ENCODE results near the gene CYBA.

The CYBA gene

DNA sequence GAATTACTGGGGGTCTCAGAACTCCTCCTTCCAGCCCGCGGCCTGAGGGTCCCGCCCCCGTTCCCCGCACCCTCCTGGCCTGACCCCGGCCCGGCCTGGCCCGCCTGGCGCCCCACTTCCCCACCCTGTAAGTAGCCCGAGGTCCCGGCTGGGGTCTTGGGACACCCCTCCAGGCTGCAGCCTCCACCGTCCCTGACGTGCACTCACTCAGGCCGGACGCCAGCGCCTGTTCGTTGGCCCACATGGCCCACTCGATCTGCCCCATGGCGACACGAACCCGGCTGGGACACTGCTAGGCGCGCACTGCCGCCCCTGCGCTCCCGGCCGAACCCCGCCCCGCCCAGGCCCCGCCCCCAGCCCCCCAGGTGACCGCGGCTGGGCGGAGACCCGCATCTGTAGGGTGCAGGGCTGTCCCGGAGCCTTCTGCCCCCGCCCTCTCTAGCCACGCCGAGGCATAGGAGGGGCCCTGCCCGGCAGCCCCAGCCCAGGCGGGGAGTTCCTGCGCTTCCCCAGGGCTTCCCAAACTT lies at the start of gene CYBA:
CYBA (minus strand) TSS at position 305 of the 527 bp plus-strand sequence; CDS start at position 265, 40 bp downstream.
- DNase-seq = peak; percentile 87

GRCh38 chr16:88700322-88700635 lies 49.4 kb upstream of the CYBA start:
- no peak for DNase-seq

GRCh38 chr16:88699180-88699579 lies 48.3 kb upstream of the CYBA start:
- DNase-seq = no peak

DNA sequence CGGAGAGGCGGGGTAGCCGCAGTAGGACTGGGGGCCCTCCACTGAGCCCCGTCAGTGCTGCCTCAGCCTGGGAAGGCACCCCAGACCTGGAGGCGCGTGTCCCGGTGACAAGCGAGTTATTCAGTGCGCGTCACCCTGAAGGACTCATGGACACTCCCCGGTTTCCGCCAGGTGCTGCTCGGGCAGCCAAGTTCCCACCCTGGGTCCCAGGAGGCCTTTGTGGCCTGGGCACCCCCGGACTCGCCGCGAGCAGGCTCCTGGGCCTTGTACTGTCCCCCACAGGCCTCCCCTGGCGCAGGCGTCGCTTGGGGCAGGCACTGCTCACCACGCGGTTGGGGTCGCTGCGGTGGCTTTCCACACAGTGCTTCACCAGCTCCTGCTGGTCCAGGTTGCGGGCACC lies 47.8 kb upstream of the CYBA start:
- DNase-seq = no peak

DNA sequence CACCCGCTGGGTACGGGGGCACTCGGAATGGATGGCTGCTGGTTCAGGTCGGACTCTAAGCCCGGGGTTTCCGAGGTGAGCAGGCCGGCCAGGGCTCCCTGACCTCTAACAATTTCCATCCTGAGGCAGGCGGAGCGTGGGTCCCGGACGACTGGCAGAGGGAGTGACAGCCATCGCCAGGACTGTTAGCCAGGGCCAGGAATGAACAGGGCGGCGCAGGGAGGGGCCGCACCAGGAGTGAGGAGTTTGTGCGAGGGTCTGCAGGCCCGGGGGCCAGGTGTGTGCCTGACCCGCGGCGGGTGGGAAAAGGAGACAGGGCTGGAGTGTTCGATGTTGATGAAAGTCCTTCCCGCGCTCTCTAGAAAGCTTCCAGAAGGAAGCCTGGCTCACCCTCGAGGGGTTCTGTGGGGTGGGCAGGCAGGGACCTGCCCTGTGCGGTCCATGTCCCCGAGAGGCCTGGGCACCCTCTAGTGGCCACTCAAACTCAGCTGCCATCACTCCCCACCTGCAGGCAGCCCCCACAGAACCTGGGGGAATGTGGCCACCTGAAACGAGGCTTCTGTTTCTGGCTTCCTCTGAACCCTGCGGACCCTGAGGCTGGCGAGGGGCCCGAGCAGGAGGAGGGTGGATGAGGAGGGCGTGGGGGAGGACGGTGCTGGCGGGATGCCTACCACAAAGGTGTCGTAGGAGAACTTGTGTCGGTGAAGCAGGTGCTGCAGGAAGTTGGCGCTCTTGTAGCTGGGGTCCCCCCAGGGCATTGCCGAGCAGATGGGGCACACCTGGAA lies 47.2 kb upstream of the CYBA start:
- DNase-seq = no peak

GRCh38 chr16:88697116-88697830 lies 46.4 kb upstream of the CYBA start:
- no peak for DNase-seq

DNA sequence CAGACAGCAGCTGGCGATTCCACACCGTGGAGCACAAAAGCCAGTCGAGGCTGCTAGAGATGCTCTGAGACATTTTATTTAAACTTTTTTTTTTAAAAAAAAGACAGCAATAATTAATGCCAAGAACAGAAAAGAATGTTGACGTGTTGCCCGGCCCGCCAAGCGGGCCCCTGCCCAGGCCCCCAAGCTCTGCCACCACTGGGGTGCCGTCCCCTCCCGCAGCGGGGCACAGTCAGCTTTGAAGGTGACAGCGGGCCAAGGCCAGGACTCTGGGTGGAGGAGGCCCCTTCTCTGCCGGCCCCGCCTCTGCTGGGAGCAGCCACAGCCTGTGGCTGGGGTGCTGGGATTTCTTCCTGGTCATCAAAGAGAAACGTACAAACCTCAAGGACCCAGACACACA lies 45.6 kb upstream of the CYBA start:
- no peak for DNase-seq

DNA sequence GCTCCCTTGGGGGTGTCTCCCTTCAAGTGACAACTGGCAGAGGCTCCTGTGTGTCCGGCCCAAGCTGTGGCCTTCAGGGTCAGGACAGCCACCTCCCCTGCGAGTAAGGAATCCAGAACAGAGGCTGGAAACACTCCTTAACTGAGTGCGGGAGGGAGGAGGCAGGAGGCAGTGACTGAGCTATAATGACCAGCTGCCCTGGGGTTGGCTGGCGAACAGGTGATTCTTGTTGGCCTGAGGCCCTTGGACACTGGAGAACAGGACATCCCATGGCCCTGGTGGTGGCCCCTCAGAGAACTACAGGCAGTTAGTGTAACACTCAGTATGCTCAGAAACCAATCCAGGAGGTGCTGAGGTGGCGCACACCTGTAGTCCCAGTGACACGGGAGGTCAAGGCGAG lies 44.9 kb upstream of the CYBA start:
- DNase-seq = no peak

DNA sequence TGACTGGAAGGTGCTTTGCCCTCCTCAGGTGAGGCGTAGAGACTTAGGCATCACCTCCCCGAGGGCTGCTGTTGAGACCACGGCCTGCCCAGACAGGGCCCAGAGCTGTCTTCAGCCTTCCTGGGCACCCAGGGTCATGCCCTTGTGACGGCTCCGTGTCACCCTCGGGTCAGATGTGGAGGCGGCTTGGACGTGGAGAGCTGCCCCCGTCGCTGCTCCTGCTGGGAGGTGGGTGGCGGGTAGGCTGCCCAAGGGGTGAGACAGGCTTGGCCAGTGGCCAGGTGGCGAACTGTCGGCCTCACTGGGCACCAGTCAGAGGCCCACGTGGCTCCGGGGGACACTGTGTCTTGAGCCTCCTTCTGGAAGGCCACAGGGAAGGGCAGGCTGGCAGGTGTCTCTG lies 44.4 kb upstream of the CYBA start:
- DNase-seq = no peak

- no peak for DNase-seq
These were observed 43.6 kb upstream of the CYBA start for GRCh38 chr16:88694221-88695087.

GRCh38 chr16:88693420-88694177 lies 42.7 kb upstream of the CYBA start:
- no peak for DNase-seq

GRCh38 chr16:88692861-88693260 lies 42.0 kb upstream of the CYBA start:
- DNase-seq = no peak

- no peak for DNase-seq
These were observed 41.2 kb upstream of the CYBA start for GRCh38 chr16:88691924-88692560.

- no peak for DNase-seq
These were observed 40.4 kb upstream of the CYBA start for GRCh38 chr16:88691129-88691813.

- no peak for DNase-seq
These were observed 39.7 kb upstream of the CYBA start for GRCh38 chr16:88690341-88691128.

GRCh38 chr16:88688013-88688778 lies 37.3 kb upstream of the CYBA start:
- no peak for DNase-seq

- no peak for DNase-seq
These were observed 36.8 kb upstream of the CYBA start for GRCh38 chr16:88687676-88688012.

DNA sequence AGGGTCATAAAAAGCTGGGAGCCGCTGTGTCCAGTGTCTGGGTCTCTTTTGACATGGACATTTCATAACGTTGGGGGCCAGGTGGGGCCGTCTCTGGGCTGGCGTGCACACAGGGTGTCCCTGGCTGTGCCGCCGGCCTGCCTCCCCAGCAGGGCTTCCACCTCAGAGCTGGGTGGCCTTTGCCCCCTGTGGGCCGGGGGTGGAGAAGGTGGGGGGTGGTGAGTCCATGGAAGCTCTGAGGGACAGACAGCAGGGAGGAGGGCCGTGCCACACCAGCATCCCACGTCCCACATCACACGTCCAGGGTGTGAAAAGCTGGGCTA lies 36.4 kb upstream of the CYBA start:
- no peak for DNase-seq

DNA sequence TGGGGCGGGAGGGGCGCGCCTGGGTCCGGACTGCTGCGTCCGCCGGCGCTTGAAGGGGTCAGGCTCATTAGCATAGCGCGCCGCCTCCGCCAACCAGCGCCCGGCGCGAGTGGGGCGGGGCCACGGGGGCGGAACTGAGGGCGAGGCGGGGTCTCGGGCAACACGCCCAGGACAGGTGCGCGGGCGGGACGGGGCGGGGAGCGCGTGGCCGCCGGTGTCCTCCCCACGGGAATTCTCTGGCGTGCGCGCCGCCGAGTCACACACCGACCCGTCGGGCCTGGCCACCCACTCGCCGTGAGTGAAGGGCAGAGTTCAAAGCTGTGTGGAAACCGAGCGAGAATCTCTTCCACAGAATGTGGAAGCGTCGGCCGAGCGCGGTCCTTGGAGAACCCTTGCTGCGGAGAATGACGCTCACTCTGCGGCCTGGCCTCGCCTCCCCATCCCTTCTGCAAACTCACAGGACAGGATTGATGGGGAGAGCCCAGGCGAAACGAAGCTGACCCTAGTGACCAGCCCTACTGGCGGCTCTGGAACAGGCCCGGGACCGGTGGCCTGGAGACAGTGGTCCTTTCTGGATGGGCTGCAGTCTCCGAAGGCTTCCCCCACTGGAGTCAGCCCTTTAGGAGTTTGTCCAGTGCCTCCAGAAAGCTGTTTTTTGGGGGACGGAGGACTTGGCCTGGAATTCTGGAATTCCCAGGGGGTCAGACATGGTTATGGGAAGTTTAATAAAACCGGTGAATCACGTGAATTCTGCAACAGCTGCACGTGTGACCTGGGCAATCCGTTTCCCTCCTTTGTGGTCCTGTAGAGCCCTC lies 35.8 kb upstream of the CYBA start, which contains the start of gene SNAI3:
SNAI3 (minus strand) TSS at position 69 of the 815 bp plus-strand sequence. CDS start 101 bp downstream, outside the sequence.
- peak; percentile 83 for DNase-seq
